Loucy (cell line): ENCODE results near the gene FRRS1L.

Experiments used
- H2AFZ ChIP-seq: fragments of 200-600 bp; sonication (generic); 2 replicates; pipeline ENCODE4 v1.6.0; 2016; ENCODE audit warnings: antibody characterized with exemption, mild to moderate bottlenecking, low read length, moderate library complexity
- H3F3A ChIP-seq: fragments of 200-600 bp; 2 replicates; pipeline ENCODE4 v1.6.0; 2016; ENCODE audit warnings: antibody characterized with exemption, low read depth, mild to moderate bottlenecking
- H3K27me3 ChIP-seq: fragments of 200-600 bp; sonication (generic); 2 replicates; pipeline ENCODE4 v1.6.1; 2014; ENCODE audit warnings: low read length, mild to moderate bottlenecking; ENCODE audit not compliant: insufficient read depth, poor library complexity, severe bottlenecking
- H3K36me3 ChIP-seq: fragments of 200-600 bp; sonication (generic); 2 replicates; pipeline ENCODE4 v1.6.1; 2016; ENCODE audit warnings: low read length; ENCODE audit not compliant: insufficient read depth
- H3K4me1 ChIP-seq: fragments of 200-600 bp; sonication (generic); 2 replicates; pipeline ENCODE4 v1.5.1; 2014; ENCODE audit warnings: low read length, mild to moderate bottlenecking; ENCODE audit not compliant: insufficient read depth, poor library complexity, severe bottlenecking
- H3K4me2 ChIP-seq: fragments of 200-600 bp; sonication (generic); 2 replicates; pipeline ENCODE4 v1.6.0; 2014; ENCODE audit warnings: antibody characterized with exemption, low read length, low read depth, mild to moderate bottlenecking; ENCODE audit not compliant: poor library complexity, severe bottlenecking
- H3K4me3 ChIP-seq: fragments of 200-600 bp; sonication (generic); 2 replicates; pipeline ENCODE4 v1.5.1; 2014; ENCODE audit warnings: low read length, mild to moderate bottlenecking, mixed read lengths; ENCODE audit not compliant: poor library complexity, severe bottlenecking
- H3K79me2 ChIP-seq: fragments of 200-600 bp; sonication (generic); 2 replicates; pipeline ENCODE4 v1.6.1; 2014; ENCODE audit warnings: low read length; ENCODE audit not compliant: insufficient read depth
- H3K9ac ChIP-seq: fragments of 200-600 bp; sonication (generic); 2 replicates; pipeline ENCODE4 v1.6.0; 2014; ENCODE audit warnings: mild to moderate bottlenecking, low read depth, low read length, moderate library complexity; ENCODE audit not compliant: poor library complexity, severe bottlenecking
- H3K9me2 ChIP-seq: fragments of 200-600 bp; sonication (generic); replicated peaks from 2 replicates; pipeline ENCODE4 v1.6.1; 2016; ENCODE audit warnings: low read depth, low read length, mixed read lengths
- H3K9me3 ChIP-seq: fragments of 200-600 bp; sonication (generic); 2 replicates; pipeline ENCODE4 v1.6.1; 2014; ENCODE audit warnings: mild to moderate bottlenecking, antibody characterized with exemption, low read length, low read depth; ENCODE audit not compliant: insufficient read depth
- H4K20me1 ChIP-seq: fragments of 200-600 bp; sonication (generic); 2 replicates; pipeline ENCODE4 v1.6.0; 2014; ENCODE audit warnings: antibody characterized with exemption, low read length, mild to moderate bottlenecking; ENCODE audit not compliant: insufficient read depth, poor library complexity, severe bottlenecking
- EZH2phosphoT487 ChIP-seq: fragments of 200-600 bp; IDR thresholded peaks from 2 replicates; pipeline ENCODE4 v1.6.1; 2018; ENCODE audit warnings: antibody characterized with exemption, mild to moderate bottlenecking, moderate library complexity, borderline replicate concordance
- TF ChIP-seq, protein P1 (sequence below): fragments of 200-600 bp; sonication (generic); conservative IDR thresholded peaks from 2 replicates; pipeline ENCODE4 v1.5.1; 2014; ENCODE audit warnings: mild to moderate bottlenecking, antibody characterized with exemption, low read length

The FRRS1L gene

GRCh38 chr9:109113254-109113653 lies 53.8 kb downstream of the FRRS1L start:
- Histone ChIP-seq H3K79me2 (peaks cover 100% of the 10 kb centered on the region), H3F3A (no peaks in the 10 kb centered on the region), H3K9me2 (no peaks in the 10 kb centered on the region), H3K27me3 (no peaks in the 10 kb centered on the region), H2AFZ (no peak overlapping the region), H3K4me1 (peaks cover 76% of the 10 kb centered on the region), H3K4me2 (peak overlapping the region; percentile 87), H4K20me1 (peaks cover 89% of the 10 kb centered on the region), H3K36me3 (no peaks in the 10 kb centered on the region), H3K9me3 (no peaks in the 10 kb centered on the region), H3K9ac (peak overlapping the region; percentile 0), H3K4me3 (peak overlapping the region; percentile 98)
- TF ChIP-seq, protein P1, sequence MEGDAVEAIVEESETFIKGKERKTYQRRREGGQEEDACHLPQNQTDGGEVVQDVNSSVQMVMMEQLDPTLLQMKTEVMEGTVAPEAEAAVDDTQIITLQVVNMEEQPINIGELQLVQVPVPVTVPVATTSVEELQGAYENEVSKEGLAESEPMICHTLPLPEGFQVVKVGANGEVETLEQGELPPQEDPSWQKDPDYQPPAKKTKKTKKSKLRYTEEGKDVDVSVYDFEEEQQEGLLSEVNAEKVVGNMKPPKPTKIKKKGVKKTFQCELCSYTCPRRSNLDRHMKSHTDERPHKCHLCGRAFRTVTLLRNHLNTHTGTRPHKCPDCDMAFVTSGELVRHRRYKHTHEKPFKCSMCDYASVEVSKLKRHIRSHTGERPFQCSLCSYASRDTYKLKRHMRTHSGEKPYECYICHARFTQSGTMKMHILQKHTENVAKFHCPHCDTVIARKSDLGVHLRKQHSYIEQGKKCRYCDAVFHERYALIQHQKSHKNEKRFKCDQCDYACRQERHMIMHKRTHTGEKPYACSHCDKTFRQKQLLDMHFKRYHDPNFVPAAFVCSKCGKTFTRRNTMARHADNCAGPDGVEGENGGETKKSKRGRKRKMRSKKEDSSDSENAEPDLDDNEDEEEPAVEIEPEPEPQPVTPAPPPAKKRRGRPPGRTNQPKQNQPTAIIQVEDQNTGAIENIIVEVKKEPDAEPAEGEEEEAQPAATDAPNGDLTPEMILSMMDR, result no peak
- no peak for TF ChIP-seq EZH2phosphoT487

GRCh38 chr9:109110329-109111021 lies 56.6 kb downstream of the FRRS1L start:
- H3K36me3 ChIP-seq, result peaks cover 3% of the 10 kb centered on the region; the same call in 1 of the 2 replicates
- H3K4me1 ChIP-seq, result peaks cover 61% of the 10 kb centered on the region
- peaks cover 98% of the 10 kb centered on the region for H3K79me2 ChIP-seq
- H3K9me2 ChIP-seq, result no peaks in the 10 kb centered on the region
- H3F3A ChIP-seq, result no peaks in the 10 kb centered on the region
- H3K4me3 ChIP-seq, result peak overlapping the region; percentile 38
- H4K20me1 ChIP-seq, result peaks cover 73% of the 10 kb centered on the region
- H3K27me3 ChIP-seq, result no peaks in the 10 kb centered on the region
- no peak overlapping the region for H2AFZ ChIP-seq
- H3K9ac ChIP-seq, result no peak overlapping the region
- peak overlapping the region; percentile 87 for H3K4me2 ChIP-seq
- no peaks in the 10 kb centered on the region for H3K9me3 ChIP-seq
- TF ChIP-seq EZH2phosphoT487, result no peak
- TF ChIP-seq, protein P1, result no peak

DNA sequence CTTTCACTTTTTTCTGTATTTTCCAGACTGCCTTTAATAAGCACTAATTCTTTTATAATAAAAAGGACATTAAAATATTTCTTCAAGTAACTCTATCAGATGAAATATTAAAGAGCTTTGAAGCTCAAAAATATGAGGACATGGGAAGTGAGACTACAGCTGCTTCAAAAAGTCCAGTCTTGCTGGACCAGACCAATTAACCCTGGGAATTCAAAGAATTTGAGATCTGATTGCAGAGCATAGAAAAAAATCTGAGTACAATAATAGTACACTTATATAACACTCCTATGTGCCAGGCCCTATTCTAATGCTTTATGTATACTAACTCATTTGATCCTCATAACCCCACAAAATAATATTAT lies 57.1 kb downstream of the FRRS1L start:
- Histone ChIP-seq H3K9me2 (no peaks in the 10 kb centered on the region), H2AFZ (no peak overlapping the region), H3K27me3 (no peaks in the 10 kb centered on the region), H3K9ac (no peak overlapping the region), H3K79me2 (peaks cover 98% of the 10 kb centered on the region), H3K4me3 (peak overlapping the region; percentile 15), H3F3A (no peaks in the 10 kb centered on the region), H4K20me1 (peaks cover 73% of the 10 kb centered on the region), H3K4me2 (peak overlapping the region; percentile 87), H3K9me3 (no peaks in the 10 kb centered on the region), H3K4me1 (peaks cover 61% of the 10 kb centered on the region), H3K36me3 (peaks cover 9% of the 10 kb centered on the region)
- TF ChIP-seq EZH2phosphoT487, result no peak
- TF ChIP-seq, protein P1, result no peak
